ENCODE data around the gene MLH1. TPM values are rescaled to one million over a fixed set of nuclear protein-coding genes. Genes with fewer than 3 reads are reported as not detected.
A peak's percentile ranks its signal among the peaks of the same experiment; 100 is the strongest.

Gene MLH1
- total RNA-seq, 1 donor from 2014 or later = 26.3 TPM

DNA sequence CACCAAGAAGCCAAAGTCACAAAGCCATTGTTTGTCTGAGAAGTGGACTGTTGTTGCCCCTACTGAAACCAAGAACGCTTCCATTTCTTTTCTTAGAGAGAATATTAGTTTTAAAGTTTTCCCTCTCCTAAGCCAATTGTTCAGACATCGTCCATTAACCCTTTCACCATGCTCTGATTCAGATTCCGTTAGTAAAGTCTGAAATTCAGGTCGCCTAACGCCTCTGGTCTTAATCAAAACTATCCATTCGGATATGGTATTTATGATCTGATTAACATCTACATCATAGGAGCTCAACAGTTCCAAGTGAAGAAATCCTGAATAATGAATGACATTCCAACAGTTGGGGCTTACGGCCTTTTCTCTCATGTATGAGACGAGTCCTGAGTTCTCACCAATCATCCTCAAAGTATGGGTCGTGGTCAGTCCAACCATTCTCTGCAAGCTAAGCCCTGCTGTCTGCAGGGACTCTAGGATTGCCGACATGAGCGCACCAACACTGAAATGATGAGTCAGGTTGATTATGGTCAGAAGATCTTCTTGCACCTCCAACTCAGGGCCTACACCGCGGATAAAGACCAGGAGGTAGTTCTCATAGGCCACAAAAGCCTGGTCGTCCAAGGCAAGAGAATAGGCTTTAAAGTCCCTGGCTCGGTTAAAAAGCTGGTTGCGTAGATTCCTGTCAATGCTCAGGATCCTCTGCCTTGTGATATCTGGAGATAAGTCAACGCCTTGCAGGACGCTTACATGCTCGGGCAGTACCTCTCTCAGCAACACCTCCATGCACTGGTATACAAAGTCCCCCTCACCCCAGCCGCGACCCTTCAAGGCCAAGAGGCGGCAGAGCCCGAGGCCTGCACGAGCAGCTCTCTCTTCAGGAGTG, 1.2 kb upstream of the MLH1 start:
- H3K36me3 ChIP-seq = peaks cover 39% of the 10 kb centered on the region
- H3K27me3 ChIP-seq (ENCODE audit: low read depth) = no peaks in the 10 kb centered on the region
- ATAC-seq = no peak
- H3K4me1 ChIP-seq = peaks cover 54% of the 10 kb centered on the region
- peak overlapping the region; percentile 99 for H3K27ac ChIP-seq
- H3K4me3 ChIP-seq = peak overlapping the region; percentile 81
- intact Hi-C loops (cut with DNase I) = no loop called here
- DNase-seq = no peak
- H3K9me3 ChIP-seq = no peaks in the 10 kb centered on the region
- TF ChIP-seq, protein P1, sequence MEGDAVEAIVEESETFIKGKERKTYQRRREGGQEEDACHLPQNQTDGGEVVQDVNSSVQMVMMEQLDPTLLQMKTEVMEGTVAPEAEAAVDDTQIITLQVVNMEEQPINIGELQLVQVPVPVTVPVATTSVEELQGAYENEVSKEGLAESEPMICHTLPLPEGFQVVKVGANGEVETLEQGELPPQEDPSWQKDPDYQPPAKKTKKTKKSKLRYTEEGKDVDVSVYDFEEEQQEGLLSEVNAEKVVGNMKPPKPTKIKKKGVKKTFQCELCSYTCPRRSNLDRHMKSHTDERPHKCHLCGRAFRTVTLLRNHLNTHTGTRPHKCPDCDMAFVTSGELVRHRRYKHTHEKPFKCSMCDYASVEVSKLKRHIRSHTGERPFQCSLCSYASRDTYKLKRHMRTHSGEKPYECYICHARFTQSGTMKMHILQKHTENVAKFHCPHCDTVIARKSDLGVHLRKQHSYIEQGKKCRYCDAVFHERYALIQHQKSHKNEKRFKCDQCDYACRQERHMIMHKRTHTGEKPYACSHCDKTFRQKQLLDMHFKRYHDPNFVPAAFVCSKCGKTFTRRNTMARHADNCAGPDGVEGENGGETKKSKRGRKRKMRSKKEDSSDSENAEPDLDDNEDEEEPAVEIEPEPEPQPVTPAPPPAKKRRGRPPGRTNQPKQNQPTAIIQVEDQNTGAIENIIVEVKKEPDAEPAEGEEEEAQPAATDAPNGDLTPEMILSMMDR (IDR thresholded peaks at IDR 0.05) = no peak

DNA sequence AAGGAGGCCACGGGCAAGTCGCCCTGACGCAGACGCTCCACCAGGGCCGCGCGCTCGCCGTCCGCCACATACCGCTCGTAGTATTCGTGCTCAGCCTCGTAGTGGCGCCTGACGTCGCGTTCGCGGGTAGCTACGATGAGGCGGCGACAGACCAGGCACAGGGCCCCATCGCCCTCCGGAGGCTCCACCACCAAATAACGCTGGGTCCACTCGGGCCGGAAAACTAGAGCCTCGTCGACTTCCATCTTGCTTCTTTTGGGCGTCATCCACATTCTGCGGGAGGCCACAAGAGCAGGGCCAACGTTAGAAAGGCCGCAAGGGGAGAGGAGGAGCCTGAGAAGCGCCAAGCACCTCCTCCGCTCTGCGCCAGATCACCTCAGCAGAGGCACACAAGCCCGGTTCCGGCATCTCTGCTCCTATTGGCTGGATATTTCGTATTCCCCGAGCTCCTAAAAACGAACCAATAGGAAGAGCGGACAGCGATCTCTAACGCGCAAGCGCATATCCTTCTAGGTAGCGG, 452 bp upstream of the MLH1 start, which contains the start of gene EPM2AIP1:
Gene EPM2AIP1 (minus strand): TSS at position 326 of the 520 bp plus-strand sequence. CDS start 54 bp downstream, at position 272.
- ATAC-seq (peak; percentile 96 to 98), DNase-seq (peak; percentile 98)
- no peaks in the 10 kb centered on the region for H3K27me3 ChIP-seq (ENCODE audit: low read depth)
- peaks cover 41% of the 10 kb centered on the region for H3K36me3 ChIP-seq
- intact Hi-C loops (cut with DNase I) = no loop called here
- peak within 1 kb of the TSS; percentile 81 for H3K4me3 ChIP-seq
- H3K4me1 ChIP-seq = peaks cover 52% of the 10 kb centered on the region
- H3K27ac ChIP-seq = peak within 1 kb of the TSS; percentile 99
- TF ChIP-seq, protein P1 (IDR thresholded peaks at IDR 0.05) = peak; percentile 39
- no peaks in the 10 kb centered on the region for H3K9me3 ChIP-seq

DNA sequence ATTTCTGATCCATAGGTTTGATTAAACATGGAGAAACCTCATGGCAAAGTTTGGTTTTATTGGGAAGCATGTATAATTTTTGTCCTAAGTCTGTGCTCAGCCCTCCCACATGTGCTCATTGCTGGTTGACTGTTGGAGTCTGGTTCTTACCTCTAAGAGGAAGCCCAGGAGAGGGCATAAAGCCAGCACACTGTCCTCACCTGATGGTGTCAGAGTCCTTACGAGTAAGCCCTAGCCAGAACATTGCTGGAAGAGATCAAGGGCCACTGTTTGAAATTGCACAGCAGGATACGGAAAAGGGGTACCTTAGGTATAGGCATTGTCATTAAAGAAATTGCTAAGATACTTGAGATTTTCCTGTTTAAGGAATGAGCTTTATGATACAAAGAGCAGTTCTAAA, 21.3 kb downstream of the MLH1 start:
- Histone ChIP-seq H3K4me3 (no peak overlapping the region), H3K27ac (no peak overlapping the region), H3K27me3 (ENCODE audit: low read depth) (no peaks in the 10 kb centered on the region), H3K9me3 (no peaks in the 10 kb centered on the region), H3K4me1 (no peaks in the 10 kb centered on the region), H3K36me3 (peaks cover 95% of the 10 kb centered on the region)
- TF ChIP-seq, protein P1 (IDR thresholded peaks at IDR 0.05) = no peak
- intact Hi-C loops (cut with DNase I) = loop anchor here (10.0 kb wide), 1 partner anchor 210 kb away; no protein-coding TSS in a partner anchor
- DNase-seq (no peak), ATAC-seq (no peak)

DNA sequence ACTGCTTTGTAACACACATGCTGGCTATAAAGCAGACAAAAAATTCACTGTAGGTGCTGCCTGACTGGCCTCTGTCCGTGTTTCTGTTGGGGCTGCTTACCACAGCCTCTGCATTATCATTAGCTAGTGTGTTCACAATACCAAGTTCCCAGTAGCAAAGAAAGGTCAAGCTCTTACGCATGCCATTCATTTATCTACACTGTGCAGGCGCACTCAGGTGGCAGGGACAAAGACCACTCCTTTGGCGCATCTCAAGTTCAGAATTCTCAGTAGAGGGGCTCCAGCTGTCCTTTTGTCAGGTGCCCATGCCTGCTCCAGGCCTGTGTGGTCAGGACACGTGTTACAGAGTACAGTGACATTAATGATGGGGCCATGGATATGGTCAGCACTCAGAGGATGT, 22.3 kb downstream of the MLH1 start:
- Histone ChIP-seq H3K9me3 (no peaks in the 10 kb centered on the region), H3K27ac (no peak overlapping the region), H3K4me3 (no peak overlapping the region), H3K27me3 (ENCODE audit: low read depth) (no peaks in the 10 kb centered on the region), H3K36me3 (peaks cover 95% of the 10 kb centered on the region), H3K4me1 (no peaks in the 10 kb centered on the region)
- intact Hi-C loops (cut with DNase I) = loop anchor here (10.0 kb wide), 1 partner anchor 209 kb away; no protein-coding TSS in a partner anchor
- DNase-seq = no peak
- TF ChIP-seq, protein P1 (IDR thresholded peaks at IDR 0.05) = no peak
- ATAC-seq = no peak

DNA sequence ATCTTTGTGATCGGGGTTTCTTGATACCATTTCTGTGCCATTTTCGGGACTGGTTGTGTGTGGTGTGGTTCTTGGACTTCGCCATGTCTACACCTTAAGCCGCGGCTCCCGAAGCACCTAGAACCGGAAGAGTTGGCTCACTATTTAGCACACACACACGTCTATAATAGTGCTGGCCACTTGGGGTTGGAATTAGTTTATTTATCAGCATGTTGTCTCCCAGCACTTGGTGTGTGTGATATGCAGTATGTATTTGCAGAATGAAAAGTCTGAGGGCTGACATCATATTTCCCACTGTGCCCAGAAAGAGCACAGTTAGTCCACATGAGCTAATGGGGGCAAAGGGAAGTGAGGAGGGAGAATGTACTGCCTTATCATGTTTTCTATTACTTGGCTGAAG, 23.6 kb downstream of the MLH1 start:
- Histone ChIP-seq H3K4me1 (no peaks in the 10 kb centered on the region), H3K27ac (no peak overlapping the region), H3K27me3 (ENCODE audit: low read depth) (no peaks in the 10 kb centered on the region), H3K4me3 (no peak overlapping the region), H3K36me3 (peaks cover 95% of the 10 kb centered on the region), H3K9me3 (no peaks in the 10 kb centered on the region)
- ATAC-seq = no peak
- DNase-seq = no peak
- intact Hi-C loops (cut with DNase I) = loop anchor here (10.0 kb wide), 1 partner anchor 208 kb away; no protein-coding TSS in a partner anchor
- TF ChIP-seq, protein P1 (IDR thresholded peaks at IDR 0.05) = no peak

Measured in lower lobe of right lung (tissue), 2 donors.